NCI-H1436 treated with DMSO at 0.1 percent for 48 hours (cell line): ENCODE measurements around the gene PADI1.

Experiments
- DNase-seq: peaks from one replicate; lab custom pipeline; 2025; lab: John Stamatoyannopoulos, UW

Gene PADI1

GRCh38 chr1:17273096-17273495 lies 68.2 kb downstream of the PADI1 start:
- no peak for DNase-seq

GRCh38 chr1:17274186-17275170 lies 69.5 kb downstream of the PADI1 start:
- DNase-seq, result no peak

- DNase-seq, result no peak
These were observed 71.6 kb downstream of the PADI1 start for GRCh38 chr1:17276568-17276967.

- no peak for DNase-seq
These were observed 72.7 kb downstream of the PADI1 start for GRCh38 chr1:17277511-17278159.

- no peak for DNase-seq
These were observed 74.3 kb downstream of the PADI1 start for GRCh38 chr1:17278996-17279830.

GRCh38 chr1:17280436-17280835 lies 75.5 kb downstream of the PADI1 start:
- DNase-seq, result no peak

GRCh38 chr1:17280894-17281293 lies 76.0 kb downstream of the PADI1 start:
- no peak for DNase-seq

- no peak for DNase-seq
These were observed 76.8 kb downstream of the PADI1 start for GRCh38 chr1:17281775-17282181.

- no peak for DNase-seq
These were observed 77.9 kb downstream of the PADI1 start for GRCh38 chr1:17282836-17283235.

GRCh38 chr1:17286646-17287045 lies 81.7 kb downstream of the PADI1 start:
- no peak for DNase-seq

GRCh38 chr1:17287130-17287776 lies 82.3 kb downstream of the PADI1 start:
- DNase-seq, result no peak

GRCh38 chr1:17289721-17290120 lies 84.8 kb downstream of the PADI1 start:
- no peak for DNase-seq

GRCh38 chr1:17290553-17290952 lies 85.6 kb downstream of the PADI1 start:
- DNase-seq, result no peak

GRCh38 chr1:17292299-17293160 lies 87.6 kb downstream of the PADI1 start:
- DNase-seq, result no peak

- DNase-seq, result no peak
These were observed 88.9 kb downstream of the PADI1 start for GRCh38 chr1:17293681-17294425.

GRCh38 chr1:17295292-17295691 lies 90.4 kb downstream of the PADI1 start:
- no peak for DNase-seq
